Endometrium (tissue), 2 donors: Measurements from ENCODE around the gene ASCL1.

Source experiments
- FAIRE-seq: peaks from 2 replicates; lab custom pipeline; 2012; peaks lifted over from hg19 to GRCh38; lab: Jason Lieb, UNC
- donor health status: control.
- donor health status: control.

ASCL1 gene

GRCh38 chr12:102977945-102978706, 20.7 kb downstream of the ASCL1 start:
- FAIRE-seq: no peak

- FAIRE-seq: no peak
Measured at GRCh38 chr12:102980350-102980749, 22.9 kb downstream of the ASCL1 start.

GRCh38 chr12:102990419-102990818, 32.9 kb downstream of the ASCL1 start:
- FAIRE-seq: no peak

- no peak for FAIRE-seq
Measured at GRCh38 chr12:102992297-102992696, 34.8 kb downstream of the ASCL1 start.

- FAIRE-seq: no peak
Measured at GRCh38 chr12:102992720-102993119, 35.2 kb downstream of the ASCL1 start.

GRCh38 chr12:102993537-102993936, 36.1 kb downstream of the ASCL1 start:
- no peak for FAIRE-seq

GRCh38 chr12:102995372-102995771, 37.9 kb downstream of the ASCL1 start:
- no peak for FAIRE-seq
